ENCODE measurements around the gene ABCD2. TPM values are rescaled to one million over a fixed set of nuclear protein-coding genes. Genes with fewer than 3 reads are reported as not detected.
"Not testable (repeated sequence)": the region's sequence is repeated elsewhere in the genome, so short reads cannot be mapped to it uniquely, and the experiment has no call there.

The ABCD2 gene
- total RNA-seq, 1 donor from 2014 or later, result 1.0 TPM

GRCh38 chr12:39601951-39602350 lies 17.7 kb downstream of the ABCD2 start:
- H3K4me1 ChIP-seq (ENCODE audit: control insufficient read depth in 3 of 3, insufficient read depth in 3 of 3, low read length in 3 of 3); H3K36me3 ChIP-seq (ENCODE audit: control insufficient read depth in 3 of 3, insufficient read depth in 3 of 3, low read length in 3 of 3): not testable (repeated sequence)

GRCh38 chr12:39595928-39596327 lies 23.7 kb downstream of the ABCD2 start:
- H3K36me3 ChIP-seq (ENCODE audit: control insufficient read depth in 3 of 3, insufficient read depth in 3 of 3, low read length in 3 of 3), result no peaks in the 10 kb centered on the region
- H3K27me3 ChIP-seq (ENCODE audit: control insufficient read depth in 3 of 3, insufficient read depth in 3 of 3, low read length in 3 of 3), result no peaks in the 10 kb centered on the region
- H3K27ac ChIP-seq (ENCODE audit: low read depth, low read length), result no peak overlapping the region

More at GRCh38 chr12:39601951-39602350, 17.7 kb downstream of the ABCD2 start:
- H3K9me3 ChIP-seq (ENCODE audit: control insufficient read depth in 3 of 3, low read length in 3 of 3); H3K9ac ChIP-seq (ENCODE audit: low read depth in 1 of 3, low read length in 3 of 3); H3K4me3 ChIP-seq (ENCODE audit: low read length in 3 of 3); H3K27ac ChIP-seq (ENCODE audit: low read depth, low read length); H3K27me3 ChIP-seq (ENCODE audit: control insufficient read depth in 3 of 3, insufficient read depth in 3 of 3, low read length in 3 of 3): not testable (repeated sequence)

DNA sequence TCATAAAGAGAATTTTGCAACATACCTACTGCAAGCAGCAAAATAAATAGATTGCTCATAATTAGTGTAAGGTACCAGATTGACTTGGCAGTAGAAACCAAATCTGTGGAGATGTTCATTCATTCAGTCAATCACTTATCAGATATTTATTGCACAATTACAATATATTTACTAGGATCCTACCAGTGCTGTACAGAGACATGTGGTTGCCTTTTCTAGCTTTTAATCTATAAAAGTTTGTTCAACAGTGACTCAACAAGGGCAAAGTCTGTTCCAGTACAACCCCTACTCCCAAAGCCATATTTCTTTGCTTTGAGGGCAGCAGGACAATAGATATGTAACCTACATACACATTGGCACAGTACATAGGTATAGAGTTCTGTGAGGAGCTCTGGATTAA lies 27.3 kb downstream of the ABCD2 start:
- H3K4me1 ChIP-seq (ENCODE audit: control insufficient read depth in 3 of 3, insufficient read depth in 3 of 3, low read length in 3 of 3), result no peaks in the 10 kb centered on the region
- no peak overlapping the region for H3K27ac ChIP-seq (ENCODE audit: low read depth, low read length)
- H3K36me3 ChIP-seq (ENCODE audit: control insufficient read depth in 3 of 3, insufficient read depth in 3 of 3, low read length in 3 of 3), result no peaks in the 10 kb centered on the region
- no peak overlapping the region for H3K9ac ChIP-seq (ENCODE audit: low read depth in 1 of 3, low read length in 3 of 3)
- no peaks in the 10 kb centered on the region for H3K9me3 ChIP-seq (ENCODE audit: control insufficient read depth in 3 of 3, low read length in 3 of 3)
- H3K27me3 ChIP-seq (ENCODE audit: control insufficient read depth in 3 of 3, insufficient read depth in 3 of 3, low read length in 3 of 3), result no peaks in the 10 kb centered on the region
- no peak overlapping the region for H3K4me3 ChIP-seq (ENCODE audit: low read length in 3 of 3)

More at GRCh38 chr12:39595928-39596327, 23.7 kb downstream of the ABCD2 start:
- Histone ChIP-seq H3K9me3 (ENCODE audit: control insufficient read depth in 3 of 3, low read length in 3 of 3) (no peaks in the 10 kb centered on the region), H3K9ac (ENCODE audit: low read depth in 1 of 3, low read length in 3 of 3) (no peak overlapping the region), H3K4me1 (ENCODE audit: control insufficient read depth in 3 of 3, insufficient read depth in 3 of 3, low read length in 3 of 3) (no peaks in the 10 kb centered on the region), H3K4me3 (ENCODE audit: low read length in 3 of 3) (no peak overlapping the region)

DNA sequence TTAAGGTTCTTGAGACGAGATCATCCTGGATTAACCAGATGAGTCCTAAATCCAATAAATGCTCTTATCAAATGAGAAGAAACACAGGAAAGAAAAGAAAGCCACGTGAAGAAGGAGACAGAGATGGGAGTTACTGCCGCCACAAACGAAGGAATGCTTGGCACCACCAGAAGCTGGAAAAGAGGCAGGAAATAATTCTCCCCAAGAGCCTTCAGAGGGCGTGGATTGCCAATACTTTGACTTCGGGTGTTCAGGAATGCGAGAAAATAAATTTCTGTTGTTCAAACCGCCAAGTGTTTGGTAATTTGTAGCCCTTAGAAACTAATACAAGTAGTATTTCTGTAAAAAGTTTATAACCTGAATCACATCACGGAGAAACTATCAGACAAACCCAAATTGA lies 31.3 kb downstream of the ABCD2 start:
- Histone ChIP-seq H3K36me3 (ENCODE audit: control insufficient read depth in 3 of 3, insufficient read depth in 3 of 3, low read length in 3 of 3) (no peaks in the 10 kb centered on the region), H3K4me3 (ENCODE audit: low read length in 3 of 3) (no peak overlapping the region), H3K4me1 (ENCODE audit: control insufficient read depth in 3 of 3, insufficient read depth in 3 of 3, low read length in 3 of 3) (no peaks in the 10 kb centered on the region), H3K27ac (ENCODE audit: low read depth, low read length) (no peak overlapping the region), H3K27me3 (ENCODE audit: control insufficient read depth in 3 of 3, insufficient read depth in 3 of 3, low read length in 3 of 3) (no peaks in the 10 kb centered on the region), H3K9me3 (ENCODE audit: control insufficient read depth in 3 of 3, low read length in 3 of 3) (no peaks in the 10 kb centered on the region), H3K9ac (ENCODE audit: low read depth in 1 of 3, low read length in 3 of 3) (no peak overlapping the region)

DNA sequence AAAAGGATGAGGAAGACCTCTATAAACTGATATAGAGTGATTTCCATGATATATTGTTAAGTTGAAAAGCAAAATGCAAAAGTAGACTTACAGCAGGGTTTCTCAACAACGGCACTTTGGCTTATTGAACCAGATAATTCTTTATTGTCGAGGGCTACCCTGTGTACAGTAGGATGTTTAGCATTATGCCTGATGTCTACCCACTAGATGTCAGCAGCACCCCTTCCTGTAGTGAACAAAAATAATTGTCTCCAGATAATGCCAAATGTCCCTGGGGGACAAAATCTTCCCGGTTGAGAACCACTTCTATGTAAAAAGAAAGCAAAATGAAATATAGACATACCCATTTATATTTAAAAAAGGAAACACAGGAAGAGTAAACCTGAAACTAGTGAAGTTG lies 32.4 kb downstream of the ABCD2 start:
- no peaks in the 10 kb centered on the region for H3K36me3 ChIP-seq (ENCODE audit: control insufficient read depth in 3 of 3, insufficient read depth in 3 of 3, low read length in 3 of 3)
- no peaks in the 10 kb centered on the region for H3K27me3 ChIP-seq (ENCODE audit: control insufficient read depth in 3 of 3, insufficient read depth in 3 of 3, low read length in 3 of 3)
- no peaks in the 10 kb centered on the region for H3K4me1 ChIP-seq (ENCODE audit: control insufficient read depth in 3 of 3, insufficient read depth in 3 of 3, low read length in 3 of 3)
- H3K27ac ChIP-seq (ENCODE audit: low read depth, low read length), result no peak overlapping the region
- no peak overlapping the region for H3K4me3 ChIP-seq (ENCODE audit: low read length in 3 of 3)
- no peaks in the 10 kb centered on the region for H3K9me3 ChIP-seq (ENCODE audit: control insufficient read depth in 3 of 3, low read length in 3 of 3)
- H3K9ac ChIP-seq (ENCODE audit: low read depth in 1 of 3, low read length in 3 of 3), result no peak overlapping the region

DNA sequence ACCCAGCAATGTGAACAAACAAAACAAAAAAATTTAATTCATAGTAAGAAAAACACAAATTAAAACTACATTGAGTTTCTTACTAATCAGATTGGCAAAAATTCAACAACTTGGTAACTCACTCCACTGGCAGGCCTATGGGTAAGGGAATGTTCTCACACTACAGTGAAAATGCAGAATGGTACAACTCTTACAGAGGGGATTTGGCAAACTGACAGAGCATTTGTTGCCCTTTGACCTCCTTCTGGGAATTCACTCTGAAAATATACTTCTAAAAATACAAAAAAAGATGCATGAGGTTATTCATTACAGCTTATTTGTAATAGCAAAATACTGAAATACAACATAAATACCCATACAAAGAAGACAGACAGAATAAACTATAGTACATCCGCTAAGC lies 32.8 kb downstream of the ABCD2 start:
- no peaks in the 10 kb centered on the region for H3K4me1 ChIP-seq (ENCODE audit: control insufficient read depth in 3 of 3, insufficient read depth in 3 of 3, low read length in 3 of 3)
- no peak overlapping the region for H3K27ac ChIP-seq (ENCODE audit: low read depth, low read length)
- H3K9me3 ChIP-seq (ENCODE audit: control insufficient read depth in 3 of 3, low read length in 3 of 3), result no peaks in the 10 kb centered on the region
- H3K36me3 ChIP-seq (ENCODE audit: control insufficient read depth in 3 of 3, insufficient read depth in 3 of 3, low read length in 3 of 3), result no peaks in the 10 kb centered on the region
- no peak overlapping the region for H3K4me3 ChIP-seq (ENCODE audit: low read length in 3 of 3)
- no peak overlapping the region for H3K9ac ChIP-seq (ENCODE audit: low read depth in 1 of 3, low read length in 3 of 3)
- H3K27me3 ChIP-seq (ENCODE audit: control insufficient read depth in 3 of 3, insufficient read depth in 3 of 3, low read length in 3 of 3), result no peaks in the 10 kb centered on the region

DNA sequence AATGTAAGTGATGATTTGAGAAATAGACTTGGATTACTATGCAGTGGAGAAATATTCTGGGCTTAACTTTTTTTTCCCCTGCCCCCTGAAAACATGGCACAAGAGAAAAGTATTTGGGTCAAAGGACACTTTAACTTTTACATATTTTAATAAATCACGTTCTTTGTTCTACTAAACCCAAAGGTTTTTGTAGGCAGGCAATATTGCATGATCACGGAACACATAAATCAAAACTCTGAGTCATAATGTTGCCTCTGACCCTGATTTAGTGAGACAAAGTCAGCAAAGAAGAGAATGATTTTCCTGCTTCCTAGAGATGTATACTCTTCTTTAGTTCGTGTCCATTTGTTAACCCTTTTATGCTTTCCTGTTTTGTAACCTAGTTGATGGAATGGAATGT lies 38.0 kb downstream of the ABCD2 start:
- H3K4me1 ChIP-seq (ENCODE audit: control insufficient read depth in 3 of 3, insufficient read depth in 3 of 3, low read length in 3 of 3), result no peaks in the 10 kb centered on the region

GRCh38 chr12:39575498-39575875 lies 44.1 kb downstream of the ABCD2 start:
- no peak overlapping the region for H3K27ac ChIP-seq (ENCODE audit: low read depth, low read length)
- H3K36me3 ChIP-seq (ENCODE audit: control insufficient read depth in 3 of 3, insufficient read depth in 3 of 3, low read length in 3 of 3), result no peaks in the 10 kb centered on the region
- no peaks in the 10 kb centered on the region for H3K4me1 ChIP-seq (ENCODE audit: control insufficient read depth in 3 of 3, insufficient read depth in 3 of 3, low read length in 3 of 3)
- no peaks in the 10 kb centered on the region for H3K9me3 ChIP-seq (ENCODE audit: control insufficient read depth in 3 of 3, low read length in 3 of 3)
- no peaks in the 10 kb centered on the region for H3K27me3 ChIP-seq (ENCODE audit: control insufficient read depth in 3 of 3, insufficient read depth in 3 of 3, low read length in 3 of 3)
- H3K4me3 ChIP-seq (ENCODE audit: low read length in 3 of 3), result no peak overlapping the region
- no peak overlapping the region for H3K9ac ChIP-seq (ENCODE audit: low read depth in 1 of 3, low read length in 3 of 3)

More for the DNA sequence above, 38.0 kb downstream of the ABCD2 start:
- Histone ChIP-seq H3K27me3 (ENCODE audit: control insufficient read depth in 3 of 3, insufficient read depth in 3 of 3, low read length in 3 of 3) (no peaks in the 10 kb centered on the region), H3K36me3 (ENCODE audit: control insufficient read depth in 3 of 3, insufficient read depth in 3 of 3, low read length in 3 of 3) (no peaks in the 10 kb centered on the region), H3K9me3 (ENCODE audit: control insufficient read depth in 3 of 3, low read length in 3 of 3) (no peaks in the 10 kb centered on the region), H3K27ac (ENCODE audit: low read depth, low read length) (no peak overlapping the region), H3K4me3 (ENCODE audit: low read length in 3 of 3) (no peak overlapping the region), H3K9ac (ENCODE audit: low read depth in 1 of 3, low read length in 3 of 3) (no peak overlapping the region)

DNA sequence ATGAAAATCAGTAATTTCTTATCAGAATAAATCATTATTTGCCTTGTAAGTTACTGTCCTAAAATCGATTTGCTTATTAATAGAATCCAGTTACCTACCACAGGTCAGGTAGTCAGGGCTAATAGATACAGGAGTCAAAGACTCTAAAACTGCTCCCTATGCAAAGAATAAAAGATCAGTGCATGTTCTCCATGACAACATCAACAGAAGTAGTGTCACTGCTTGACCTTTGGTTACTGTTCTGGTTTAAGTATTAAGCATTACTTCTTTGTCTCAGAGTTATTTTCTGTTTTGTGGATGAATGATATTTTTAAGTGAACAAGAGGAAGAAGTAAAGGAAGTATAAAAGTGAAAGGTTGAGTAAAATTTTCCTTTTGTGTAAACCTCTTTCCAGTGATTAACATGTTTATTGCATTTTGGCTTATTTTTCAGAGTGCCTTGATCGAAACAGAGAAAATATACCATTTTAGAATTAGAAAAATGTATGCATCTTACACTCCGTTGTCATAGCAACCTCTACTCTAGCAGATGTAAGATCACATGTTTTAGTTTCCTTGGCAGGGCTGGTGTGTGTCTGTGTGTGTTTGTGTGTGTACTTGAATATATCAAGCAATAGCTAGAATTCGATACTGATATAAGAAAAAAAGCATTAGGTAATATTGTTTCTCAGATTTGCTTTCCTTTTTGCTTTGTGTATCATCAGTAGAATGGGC lies 44.7 kb downstream of the ABCD2 start:
- Histone ChIP-seq H3K27ac (ENCODE audit: low read depth, low read length) (no peak overlapping the region), H3K27me3 (ENCODE audit: control insufficient read depth in 3 of 3, insufficient read depth in 3 of 3, low read length in 3 of 3) (no peaks in the 10 kb centered on the region), H3K9ac (ENCODE audit: low read depth in 1 of 3, low read length in 3 of 3) (no peak overlapping the region), H3K4me3 (ENCODE audit: low read length in 3 of 3) (no peak overlapping the region), H3K4me1 (ENCODE audit: control insufficient read depth in 3 of 3, insufficient read depth in 3 of 3, low read length in 3 of 3) (no peaks in the 10 kb centered on the region), H3K36me3 (ENCODE audit: control insufficient read depth in 3 of 3, insufficient read depth in 3 of 3, low read length in 3 of 3) (no peaks in the 10 kb centered on the region), H3K9me3 (ENCODE audit: control insufficient read depth in 3 of 3, low read length in 3 of 3) (no peaks in the 10 kb centered on the region)

DNA sequence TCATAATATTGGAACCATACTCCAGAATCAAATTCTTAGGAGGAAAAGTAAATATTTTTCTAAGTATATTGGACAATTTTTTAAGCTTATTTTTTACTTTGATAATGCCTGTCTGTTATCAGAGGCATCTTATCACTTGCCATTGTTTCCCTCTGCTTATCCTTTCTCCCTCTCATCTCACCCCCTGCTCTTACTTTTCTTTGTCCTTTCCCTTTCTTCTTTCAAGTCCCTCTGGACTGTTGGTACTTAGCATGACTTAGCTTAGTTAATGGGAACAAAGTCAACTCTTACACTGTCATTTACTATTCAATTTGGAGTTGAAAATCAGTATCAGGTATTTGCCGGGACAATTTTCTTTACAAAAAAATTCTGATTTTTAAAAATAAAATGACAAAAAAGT lies 45.2 kb downstream of the ABCD2 start:
- no peak overlapping the region for H3K27ac ChIP-seq (ENCODE audit: low read depth, low read length)
- no peaks in the 10 kb centered on the region for H3K27me3 ChIP-seq (ENCODE audit: control insufficient read depth in 3 of 3, insufficient read depth in 3 of 3, low read length in 3 of 3)
- no peak overlapping the region for H3K4me3 ChIP-seq (ENCODE audit: low read length in 3 of 3)
- no peaks in the 10 kb centered on the region for H3K36me3 ChIP-seq (ENCODE audit: control insufficient read depth in 3 of 3, insufficient read depth in 3 of 3, low read length in 3 of 3)
- H3K9me3 ChIP-seq (ENCODE audit: control insufficient read depth in 3 of 3, low read length in 3 of 3), result no peaks in the 10 kb centered on the region
- H3K9ac ChIP-seq (ENCODE audit: low read depth in 1 of 3, low read length in 3 of 3), result no peak overlapping the region
- H3K4me1 ChIP-seq (ENCODE audit: control insufficient read depth in 3 of 3, insufficient read depth in 3 of 3, low read length in 3 of 3), result no peaks in the 10 kb centered on the region
